Endodermal cell (in vitro differentiated cells): ENCODE data around the gene SVOPL. TPM values are rescaled to one million over a fixed set of nuclear protein-coding genes. Genes with fewer than 3 reads are reported as not detected.

ENCODE experiments used
- DNase-seq: peaks from one replicate; pipeline ENCODE4 v3.0.0-alpha.2; 2017
- H3K27ac ChIP-seq: 2 replicates; pipeline ENCODE4 v1.5.1; 2013; ENCODE audit warnings: mild to moderate bottlenecking, low read depth, low read length, moderate library complexity
- H3K27me3 ChIP-seq: 2 replicates; pipeline ENCODE4 v1.6.1; 2013; ENCODE audit warnings: mild to moderate bottlenecking, low read length, moderate library complexity; ENCODE audit not compliant: insufficient read depth, control insufficient read depth, poor library complexity, severe bottlenecking
- H3K36me3 ChIP-seq: 2 replicates; pipeline ENCODE4 v1.7.0; 2013; ENCODE audit warnings: mild to moderate bottlenecking, low read length, moderate library complexity; ENCODE audit not compliant: control insufficient read depth, insufficient read depth
- H3K4me1 ChIP-seq: one replicate; pipeline ENCODE4 v1.7.0; 2013; ENCODE audit warnings: low read length; ENCODE audit not compliant: control insufficient read depth, insufficient read depth
- H3K4me3 ChIP-seq: 2 replicates; pipeline ENCODE4 v1.5.1; 2013; ENCODE audit warnings: mild to moderate bottlenecking, low read length, moderate library complexity
- H3K9ac ChIP-seq: 2 replicates; pipeline ENCODE4 v1.6.1; 2013; ENCODE audit warnings: mild to moderate bottlenecking, low read length, moderate library complexity; ENCODE audit not compliant: poor library complexity, severe bottlenecking; ENCODE audit errors: extremely low read depth
- H3K9me3 ChIP-seq: 2 replicates; pipeline ENCODE4 v1.6.1; 2013; ENCODE audit warnings: mild to moderate bottlenecking, low read length, moderate library complexity; ENCODE audit not compliant: control insufficient read depth
- H3K27ac Mint-ChIP-seq: 2 replicates; pipeline ENCODE4 v1.8.0; 2020; ENCODE audit warnings: mixed read lengths
- H3K27me3 Mint-ChIP-seq: 2 replicates; pipeline ENCODE4 v1.8.0; 2021; ENCODE audit warnings: mild to moderate bottlenecking, mixed read lengths; ENCODE audit not compliant: insufficient read depth
- H3K36me3 Mint-ChIP-seq: 2 replicates; pipeline ENCODE4 v1.8.0; 2020; ENCODE audit warnings: low read depth, mixed read lengths
- H3K4me1 Mint-ChIP-seq: 2 replicates; pipeline ENCODE4 v1.8.0; 2020; ENCODE audit warnings: mixed read lengths
- H3K4me3 Mint-ChIP-seq: 2 replicates; pipeline ENCODE4 v1.8.0; 2020; ENCODE audit warnings: mild to moderate bottlenecking, moderate library complexity, mixed read lengths
- H3K9me3 Mint-ChIP-seq: 2 replicates; pipeline ENCODE4 v1.8.0; 2020; ENCODE audit warnings: mild to moderate bottlenecking, mixed read lengths
- CTCF ChIP-seq: fragments of 200-600 bp; sonication (generic); conservative IDR thresholded peaks from 2 replicates; pipeline ENCODE4 v1.5.0; 2021; ENCODE audit warnings: antibody characterized with exemption, mild to moderate bottlenecking
- WGBS, 2 experiments: methylation state at CpG; one replicate each; pipeline versions ENCODE4 v1.1.5 to v1.1.7; 2013; ENCODE audit warnings: missing lambda C conversion rate in 2 of 2, mixed read lengths in 1 of 2; ENCODE audit not compliant: insufficient coverage in 1 of 2, insufficient read length in 1 of 2; 5-methylcytosine and 5-hydroxymethylcytosine counted together
- total RNA-seq, 2 donors: library from RNA; stranded (reverse); fragmentation: NEBNext Ultra II Directional in 1 of 2; extraction: Animal tissue kit (Norgen Biotek cat#: 25700) in 1 of 2; gene quantifications; 2 replicates in 1 of 2; 3 replicates in 1 of 2; pipeline ENCODE4 v1.2.1, GENCODE V29; 2021

Gene SVOPL
- total RNA-seq, 2 donors from 2014 or later: 0.86 to 0.95 TPM

GRCh38 chr7:138626846-138627245 is 74.3 kb downstream of the SVOPL start:
- Histone ChIP-seq H3K9ac (no peak overlapping the region), H3K27ac (no peak overlapping the region), H3K4me3 (no peak overlapping the region), H3K27me3 (no peaks in the 10 kb centered on the region), H3K36me3 (no peaks in the 10 kb centered on the region), H3K9me3 (no peaks in the 10 kb centered on the region), H3K4me1 (no peaks in the 10 kb centered on the region)
- Mint-ChIP-seq H3K9me3 (no peaks in the 10 kb centered on the region), H3K4me3 (no peak overlapping the region), H3K27ac (no peak overlapping the region), H3K36me3 (no peaks in the 10 kb centered on the region), H3K27me3 (no peaks in the 10 kb centered on the region), H3K4me1 (peaks cover 6% of the 10 kb centered on the region)
- no peak for TF ChIP-seq CTCF
- 95% methylated on average over 2 of the region's 2 CpGs; no CpG with 5 or more reads in 1 of the 2 experiments for WGBS, 2 experiments
- no peak for DNase-seq

GRCh38 chr7:138625849-138626230 is 75.3 kb downstream of the SVOPL start:
- H3K4me3 ChIP-seq: no peak overlapping the region
- no peak overlapping the region for H3K27ac ChIP-seq

GRCh38 chr7:138625084-138625848 is 75.9 kb downstream of the SVOPL start:
- H3K9ac ChIP-seq: no peak overlapping the region
- 66% methylated on average over 3 of the region's 3 CpGs; no CpG with 5 or more reads in 1 of the 2 experiments for WGBS, 2 experiments
- H3K27me3 ChIP-seq: no peaks in the 10 kb centered on the region
- DNase-seq: no peak
- no peak overlapping the region for H3K4me3 ChIP-seq
- no peak overlapping the region for H3K27ac Mint-ChIP-seq
- H3K9me3 Mint-ChIP-seq: no peaks in the 10 kb centered on the region
- no peak overlapping the region for H3K4me3 Mint-ChIP-seq
- H3K27me3 Mint-ChIP-seq: no peaks in the 10 kb centered on the region
- no peaks in the 10 kb centered on the region for H3K36me3 ChIP-seq
- H3K36me3 Mint-ChIP-seq: no peaks in the 10 kb centered on the region
- no peaks in the 10 kb centered on the region for H3K9me3 ChIP-seq
- H3K27ac ChIP-seq: no peak overlapping the region
- TF ChIP-seq CTCF: no peak
- H3K4me1 Mint-ChIP-seq: peaks cover 6% of the 10 kb centered on the region
- no peaks in the 10 kb centered on the region for H3K4me1 ChIP-seq

More at GRCh38 chr7:138625849-138626230, 75.3 kb downstream of the SVOPL start:
- Mint-ChIP-seq H3K9me3 (no peaks in the 10 kb centered on the region), H3K4me3 (no peak overlapping the region), H3K27ac (no peak overlapping the region), H3K36me3 (no peaks in the 10 kb centered on the region), H3K27me3 (no peaks in the 10 kb centered on the region), H3K4me1 (peaks cover 6% of the 10 kb centered on the region)
- WGBS, 2 experiments: 85% methylated on average over 5 of the region's 5 CpGs; no CpG with 5 or more reads in 1 of the 2 experiments
- Histone ChIP-seq H3K27me3 (no peaks in the 10 kb centered on the region), H3K4me1 (no peaks in the 10 kb centered on the region), H3K36me3 (no peaks in the 10 kb centered on the region), H3K9me3 (no peaks in the 10 kb centered on the region), H3K9ac (no peak overlapping the region)
- no peak for DNase-seq
- TF ChIP-seq CTCF: no peak
